Activated CD8-positive, alpha-beta memory T cell treated with anti-CD3 and anti-CD28 coated beads, Interleukin-2, amount 50 U/mL, for 4 hours (primary cell): ENCODE measurements around the gene TLL1.

ENCODE experiments used
- DNase-seq: peaks from one replicate; pipeline ENCODE4 v3.0.0-alpha.2; 2020

Gene TLL1

GRCh38 chr4:165982934-165983333 is 109.9 kb downstream of the TLL1 start:
- no peak for DNase-seq

- DNase-seq = no peak
Measured at GRCh38 chr4:165986956-165987698, 114.1 kb downstream of the TLL1 start.

- no peak for DNase-seq
Measured at GRCh38 chr4:165991325-165992180, 118.5 kb downstream of the TLL1 start.

GRCh38 chr4:165992283-165992682 is 119.2 kb downstream of the TLL1 start:
- DNase-seq = no peak

- DNase-seq = no peak
Measured at GRCh38 chr4:165994701-165995100, 121.7 kb downstream of the TLL1 start.

- no peak for DNase-seq
Measured at GRCh38 chr4:166003811-166004210, 130.8 kb downstream of the TLL1 start.

- no peak for DNase-seq
Measured at GRCh38 chr4:166006217-166006616, 133.2 kb downstream of the TLL1 start.

- DNase-seq = no peak
Measured at GRCh38 chr4:166008510-166008909, 135.5 kb downstream of the TLL1 start.

GRCh38 chr4:166012129-166013030 is 139.3 kb downstream of the TLL1 start:
- DNase-seq = no peak

GRCh38 chr4:166014411-166014810 is 141.4 kb downstream of the TLL1 start:
- no peak for DNase-seq

- no peak for DNase-seq
Measured at GRCh38 chr4:166017804-166018203, 144.8 kb downstream of the TLL1 start.

GRCh38 chr4:166019441-166020220 is 146.6 kb downstream of the TLL1 start:
- no peak for DNase-seq

GRCh38 chr4:166021617-166022016 is 148.6 kb downstream of the TLL1 start:
- DNase-seq = no peak

- no peak for DNase-seq
Measured at GRCh38 chr4:166034965-166035364, 161.9 kb downstream of the TLL1 start.

- no peak for DNase-seq
Measured at GRCh38 chr4:166039822-166040221, 166.8 kb downstream of the TLL1 start.

- no peak for DNase-seq
Measured at GRCh38 chr4:166042510-166043055, 169.5 kb downstream of the TLL1 start.

GRCh38 chr4:166043801-166044200 is 170.8 kb downstream of the TLL1 start:
- no peak for DNase-seq

GRCh38 chr4:166044871-166045270 is 171.8 kb downstream of the TLL1 start:
- DNase-seq = no peak

- no peak for DNase-seq
Measured at GRCh38 chr4:166045457-166045856, 172.4 kb downstream of the TLL1 start.

- no peak for DNase-seq
Measured at GRCh38 chr4:166049036-166049435, 176.0 kb downstream of the TLL1 start.

- no peak for DNase-seq
Measured at GRCh38 chr4:166064721-166065120, 191.7 kb downstream of the TLL1 start.

GRCh38 chr4:166065324-166065723 is 192.3 kb downstream of the TLL1 start:
- DNase-seq = no peak
